IPS DF 4.7 (cell line): ENCODE data around the gene GP9.
"Not testable (repeated sequence)": the region's sequence is repeated elsewhere in the genome, so short reads cannot be mapped to it uniquely, and the experiment has no call there.

ENCODE experiments used
- DNase-seq: peaks from one replicate; pipeline ENCODE4 v3.0.0-alpha.2; 2013; ENCODE audit warnings: low spot score; ENCODE audit errors: extremely low read depth

The GP9 gene

GRCh38 chr3:129070086-129070885 is 9.7 kb downstream of the GP9 start:
- DNase-seq = no peak

DNA sequence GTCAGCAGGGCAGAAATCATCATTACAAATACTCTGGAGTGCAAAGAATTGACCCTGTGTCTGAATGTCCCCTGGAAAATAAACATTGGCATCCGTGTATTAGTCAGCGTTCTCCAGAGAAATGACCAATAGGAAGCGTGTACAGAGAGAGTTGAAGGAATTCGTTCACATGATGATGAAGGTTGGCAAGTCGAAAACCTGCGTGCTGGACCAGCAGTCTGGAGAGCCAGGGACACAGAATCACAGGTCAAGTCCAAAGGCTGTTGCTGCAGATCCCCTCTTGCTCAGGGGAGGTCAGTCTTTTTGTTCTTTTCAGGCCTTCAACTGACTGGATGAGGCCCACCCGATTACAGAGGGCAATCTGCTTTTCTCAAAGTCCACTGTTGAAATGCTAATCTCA is 16.6 kb downstream of the GP9 start:
- no peak for DNase-seq

GRCh38 chr3:129078510-129078909 is 17.9 kb downstream of the GP9 start:
- DNase-seq = no peak

- DNase-seq = no peak
Observed at GRCh38 chr3:129081503-129081902, 20.9 kb downstream of the GP9 start.

GRCh38 chr3:129082026-129082425 is 21.4 kb downstream of the GP9 start:
- no peak for DNase-seq

- DNase-seq = no peak
Observed at GRCh38 chr3:129084501-129084900, 23.9 kb downstream of the GP9 start.

DNA sequence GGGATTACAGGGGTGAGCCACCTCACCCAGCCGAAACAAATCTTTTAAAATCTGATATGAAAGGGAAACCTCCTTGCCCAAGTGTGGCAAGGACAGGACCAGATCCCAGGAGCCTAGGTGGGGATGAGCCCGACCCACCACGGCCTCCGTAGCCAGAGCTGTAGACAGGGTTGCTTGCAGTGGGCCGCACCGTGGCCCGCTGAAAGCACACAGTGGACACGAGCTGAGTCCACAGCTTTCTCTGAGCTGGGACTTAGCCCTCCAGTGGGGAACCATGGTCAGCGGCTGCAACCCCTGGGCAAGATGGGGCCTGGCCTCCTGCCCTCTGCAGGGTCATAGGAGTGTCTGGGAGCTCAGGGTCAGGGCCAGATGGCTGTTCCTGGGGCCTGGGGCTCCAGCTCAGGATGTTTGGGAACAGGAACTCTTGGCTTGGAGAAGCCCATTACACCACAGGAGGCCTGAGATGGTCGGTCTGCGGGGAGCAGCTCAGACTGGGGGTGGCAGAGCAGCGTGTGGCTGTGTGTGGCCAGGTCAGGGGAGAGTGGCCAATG is 24.7 kb downstream of the GP9 start:
- DNase-seq = no peak

- DNase-seq = no peak
Observed at GRCh38 chr3:129085818-129086217, 25.2 kb downstream of the GP9 start.

DNA sequence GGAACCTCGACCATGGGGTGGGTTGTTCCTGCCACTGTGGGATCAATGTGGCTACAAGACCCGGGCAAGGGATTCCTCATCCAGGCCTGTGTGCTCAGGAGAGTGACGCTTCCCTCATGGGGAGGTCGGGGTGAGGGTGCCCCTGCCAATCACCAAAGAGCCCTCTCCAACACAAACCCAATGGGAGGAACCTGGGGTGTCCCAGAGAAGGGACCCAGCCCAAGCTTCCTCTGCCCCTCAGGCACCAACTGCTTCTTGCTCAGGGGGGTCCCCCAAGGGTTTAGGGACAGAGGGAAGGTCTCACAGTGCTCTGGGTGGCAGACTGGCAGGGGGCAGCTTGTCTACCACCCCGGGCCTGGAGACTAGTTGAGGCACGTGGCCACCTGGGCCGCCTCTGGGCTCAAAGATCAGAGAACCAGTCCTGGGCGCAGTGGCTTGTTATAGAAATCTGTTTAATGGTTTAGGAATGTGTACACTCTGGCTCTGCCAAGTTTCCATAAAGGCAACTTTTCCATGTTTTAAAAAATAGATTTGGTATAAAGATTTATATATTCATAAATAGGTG is 26.6 kb downstream of the GP9 start:
- no peak for DNase-seq

DNA sequence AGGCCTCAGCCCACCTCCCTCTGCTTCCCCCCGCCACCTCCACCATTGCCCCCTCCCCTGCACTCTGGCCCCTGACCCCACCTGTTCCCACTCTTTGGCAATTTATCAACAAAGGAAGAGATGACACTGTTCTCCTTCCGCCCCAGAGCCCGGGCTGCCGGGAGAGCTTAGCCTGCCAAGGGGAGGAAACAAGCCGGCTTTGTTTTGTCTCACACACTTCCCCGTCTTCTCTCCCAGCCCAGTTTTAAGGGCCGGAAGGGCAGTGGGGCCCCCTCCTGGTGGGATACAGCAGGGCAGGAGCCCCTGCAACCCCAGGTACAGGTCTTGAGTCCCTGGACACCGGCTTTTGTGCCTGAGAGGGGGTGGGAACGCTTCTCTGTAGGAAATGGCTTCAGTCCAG is 27.3 kb downstream of the GP9 start:
- not testable (repeated sequence) for DNase-seq

GRCh38 chr3:129088312-129088711 is 27.7 kb downstream of the GP9 start:
- DNase-seq = not testable (repeated sequence)

DNA sequence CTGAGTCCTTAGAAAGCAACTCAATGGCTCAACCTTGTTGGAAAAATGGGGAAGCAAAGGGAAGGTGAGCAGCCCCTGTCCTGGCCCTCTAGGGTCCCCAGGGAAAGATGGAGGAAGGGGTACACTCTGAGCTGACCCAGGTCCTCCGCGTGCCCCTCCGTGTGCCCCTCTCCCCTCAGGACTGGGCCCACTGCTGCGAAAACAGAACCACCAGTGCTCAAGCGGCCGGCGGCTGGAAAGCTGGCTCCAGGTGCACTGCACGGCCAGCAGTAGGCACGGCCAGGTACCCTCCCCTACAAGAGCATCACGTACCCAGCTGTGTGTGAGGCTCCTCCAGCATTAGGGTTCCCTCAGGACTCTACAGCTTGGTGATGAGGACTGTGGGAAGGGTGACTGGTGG is 34.7 kb downstream of the GP9 start:
- DNase-seq = no peak

DNA sequence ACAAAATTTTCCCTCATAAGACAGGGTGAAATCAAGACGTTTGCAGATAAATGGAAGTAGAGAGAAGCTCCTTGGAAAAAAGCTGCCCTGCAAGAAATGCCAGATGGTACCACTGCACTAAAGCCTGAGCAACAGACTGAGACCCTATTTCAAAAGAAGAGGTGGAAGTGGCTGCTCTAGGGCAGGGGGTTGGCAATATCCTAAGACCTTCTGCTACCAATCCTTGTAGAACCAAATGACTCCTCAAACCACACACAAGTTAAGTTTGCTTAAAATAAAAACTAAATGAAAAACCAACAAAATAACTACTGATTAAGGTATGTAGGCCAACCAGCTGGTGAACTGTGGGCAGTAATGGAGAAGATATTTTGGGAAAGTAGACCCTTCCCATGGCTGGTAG is 39.7 kb downstream of the GP9 start:
- no peak for DNase-seq

DNA sequence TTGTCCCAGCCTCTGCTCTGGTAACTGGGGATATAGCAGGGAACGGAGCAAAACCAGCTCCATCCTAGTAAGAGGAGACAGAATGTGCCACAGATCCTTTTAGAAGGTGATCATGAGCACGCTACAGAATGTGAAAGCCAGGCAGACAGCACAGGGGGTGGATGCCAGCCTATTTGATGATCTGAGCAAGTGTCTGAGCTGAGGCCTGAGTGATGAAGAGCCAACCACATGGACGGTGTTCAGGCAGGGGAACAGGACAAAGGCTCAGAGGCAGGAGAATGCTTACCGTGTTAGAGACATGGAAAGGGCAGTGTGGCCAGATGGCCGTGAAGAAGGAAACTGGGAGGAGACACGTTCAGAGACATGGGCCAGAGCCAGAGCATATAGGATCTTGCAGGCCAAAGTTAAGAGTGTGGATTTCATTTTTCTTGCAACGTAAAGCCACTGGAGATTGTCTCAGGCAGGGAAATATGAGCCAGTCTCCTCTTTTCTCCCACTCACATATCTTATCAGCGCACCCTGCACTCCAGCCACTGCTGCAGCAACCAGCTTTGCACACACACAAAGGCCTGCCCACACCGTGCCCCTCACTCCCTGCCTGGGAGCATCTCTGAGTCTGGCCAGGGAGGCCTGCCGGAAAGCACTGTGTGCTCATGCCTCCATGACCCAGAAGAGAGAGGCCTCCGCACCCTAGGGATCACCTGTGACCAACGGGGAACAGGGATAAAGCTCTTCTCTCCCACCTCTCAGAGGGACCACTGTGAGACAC is 41.0 kb downstream of the GP9 start:
- DNase-seq = no peak

DNA sequence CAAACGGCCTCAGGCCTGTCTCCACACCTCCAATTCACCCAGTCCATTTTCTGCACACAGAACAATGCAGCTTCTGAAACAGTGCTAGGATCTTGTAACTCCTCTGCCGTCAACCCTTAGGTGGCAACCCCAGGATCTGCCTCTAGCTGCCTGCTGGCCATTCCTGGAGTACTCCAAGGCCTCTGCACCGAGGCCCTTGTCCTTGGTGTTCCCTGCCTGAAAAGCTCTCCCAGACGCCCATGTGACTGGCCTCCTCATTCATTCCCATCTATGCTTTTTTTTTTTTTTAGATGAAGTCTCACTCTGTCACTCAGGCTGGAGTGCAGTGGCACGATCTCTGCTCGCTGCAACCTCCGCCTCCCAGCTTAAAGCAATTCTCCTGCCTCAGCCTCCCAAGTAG is 42.7 kb downstream of the GP9 start:
- DNase-seq = no peak

GRCh38 chr3:129104051-129104450 is 43.5 kb downstream of the GP9 start:
- no peak for DNase-seq

- no peak for DNase-seq
Observed at GRCh38 chr3:129104498-129105079, 44.0 kb downstream of the GP9 start.

- DNase-seq = no peak
Observed at GRCh38 chr3:129105862-129106261, 45.3 kb downstream of the GP9 start.

DNA sequence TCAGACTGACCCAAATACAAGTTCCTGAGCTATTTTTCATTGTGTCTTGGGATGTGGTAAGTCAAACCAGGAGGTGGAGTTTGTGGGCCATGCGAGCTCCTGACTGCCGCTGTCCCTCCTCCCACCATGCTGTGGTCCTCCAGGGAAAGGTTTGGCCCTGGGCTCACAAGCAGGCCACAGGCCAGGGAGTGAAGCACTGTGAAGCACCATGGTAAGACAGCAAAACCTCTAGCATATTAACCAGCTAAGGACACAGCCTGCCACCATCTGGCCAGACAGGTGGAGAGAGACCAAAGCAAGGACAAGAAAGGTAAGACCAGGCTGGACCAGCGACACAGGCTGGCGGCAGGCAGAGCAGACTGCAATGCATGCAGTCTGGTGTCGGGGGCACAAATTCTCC is 45.7 kb downstream of the GP9 start:
- DNase-seq = no peak

DNA sequence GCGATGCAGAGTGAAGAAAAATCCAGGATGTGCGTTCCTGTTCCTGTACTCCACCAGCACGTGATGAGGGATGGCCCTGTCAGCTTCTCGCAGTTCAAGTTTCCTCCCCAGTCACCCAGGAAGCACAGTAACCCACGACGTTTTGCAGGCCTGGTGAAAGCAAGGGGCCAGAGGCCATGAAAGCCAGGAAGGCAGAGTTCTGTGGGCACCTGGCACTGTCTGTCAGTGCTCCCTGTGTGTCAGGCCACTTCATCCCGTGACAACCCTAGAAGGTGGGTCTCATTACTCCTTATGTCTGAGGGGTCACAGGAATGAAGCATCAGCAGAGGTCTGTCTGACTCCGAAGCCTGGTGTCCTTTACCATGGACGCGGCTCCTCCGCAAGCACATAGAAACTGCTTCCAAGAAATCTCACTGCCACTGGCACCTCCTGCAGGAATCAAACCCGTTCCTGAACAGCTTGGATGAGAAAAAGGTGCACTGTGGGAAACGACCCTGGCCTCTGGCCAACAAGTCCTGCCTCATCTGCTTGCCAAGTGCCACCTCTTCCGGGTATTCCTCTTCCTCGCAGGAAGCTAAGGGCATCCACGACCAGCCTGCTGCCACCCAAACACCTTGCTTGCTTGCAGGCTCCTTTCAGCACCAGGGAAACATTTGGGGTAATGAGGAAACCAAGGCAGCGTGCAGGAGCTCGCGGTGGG is 46.4 kb downstream of the GP9 start:
- DNase-seq = no peak

DNA sequence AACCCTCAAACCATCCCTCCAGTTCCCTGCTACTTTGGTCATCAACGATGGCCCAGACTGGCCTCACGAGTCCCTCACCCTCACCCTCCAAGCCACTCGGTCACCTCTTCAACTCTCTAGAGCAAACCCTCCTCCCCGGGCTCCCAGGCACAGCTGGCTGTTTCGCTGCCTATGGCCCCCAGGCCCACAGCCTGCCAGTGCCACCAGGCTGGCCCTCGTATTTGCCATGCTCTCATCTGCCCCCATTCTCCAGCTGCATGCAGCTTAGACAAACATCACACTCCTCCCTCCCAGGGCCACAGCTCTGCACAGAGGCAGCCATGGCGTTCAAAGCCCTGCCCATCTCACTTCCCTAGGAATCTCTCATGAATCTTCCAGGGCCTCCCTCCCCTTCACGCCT is 47.2 kb downstream of the GP9 start:
- DNase-seq = no peak
